ENCODE results near the gene IPO7. TPM values are rescaled to one million over a fixed set of nuclear protein-coding genes. Genes with fewer than 3 reads are reported as not detected.

IPO7 gene
- 109 and 112 TPM in 2 replicates for total RNA-seq

GRCh38 chr11:9384535-9385326 lies at the start of gene IPO7:
IPO7 (plus strand) TSS chr11:9384652; CDS start chr11:9384764, 112 bp downstream.
- intact Hi-C loops (cut with micrococcal nuclease): loop anchor here (1.0 to 10.0 kb wide), 13 partner anchors 20 to 1397 kb away; partner anchors contain the start of genes AKIP1, DENND5A, EIF3F and RPL27A

DNA sequence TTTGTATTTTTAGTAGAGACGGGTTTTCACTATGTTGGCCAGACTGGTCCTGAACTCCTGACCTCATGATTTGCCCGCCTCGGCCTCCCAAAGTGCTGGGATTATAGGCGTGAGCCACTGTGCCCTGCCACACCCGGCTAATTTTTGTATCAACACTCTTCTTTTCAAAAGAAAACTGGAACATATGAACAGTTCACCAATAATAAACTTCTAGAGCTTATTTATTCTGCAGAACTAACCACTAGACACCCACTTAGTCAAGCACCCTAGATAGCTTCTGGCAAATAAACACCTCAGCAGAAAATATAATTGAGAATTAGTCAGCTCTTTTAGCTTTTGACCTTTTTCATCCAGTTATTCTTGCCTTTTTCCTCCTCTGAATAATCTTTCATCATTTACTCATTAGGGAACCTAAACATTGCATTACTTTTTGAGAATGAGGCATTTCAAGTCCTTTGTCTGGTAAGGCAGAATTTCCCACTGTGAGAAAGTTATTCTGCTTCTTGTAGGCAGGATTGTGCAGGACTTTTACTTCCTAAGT lies 42.7 kb upstream of the IPO7 start:
- intact Hi-C loops (cut with micrococcal nuclease): no loop called here

GRCh38 chr11:9344061-9344680 lies 40.3 kb upstream of the IPO7 start:
- intact Hi-C loops (cut with micrococcal nuclease): no loop called here

DNA sequence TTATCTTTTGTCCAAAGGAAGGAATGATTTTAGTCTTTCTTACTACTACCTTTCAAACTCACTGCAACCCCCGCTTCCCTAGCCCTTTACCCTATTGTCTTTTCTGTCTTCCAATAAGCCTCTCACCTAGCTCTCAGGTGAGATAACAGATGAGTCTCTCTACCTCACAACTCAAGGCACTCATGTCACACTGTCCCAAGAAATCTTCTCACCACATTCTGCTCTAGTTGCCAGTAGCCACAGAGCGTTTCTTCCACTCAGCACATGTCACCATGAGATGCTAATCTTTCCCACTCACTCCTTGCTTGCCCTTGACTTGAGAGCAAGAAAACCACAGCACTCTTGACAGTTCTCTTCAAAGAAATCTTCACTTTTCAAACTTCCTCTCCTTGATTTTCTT lies 37.4 kb upstream of the IPO7 start:
- intact Hi-C loops (cut with micrococcal nuclease): loop anchor here (5.0 kb wide), 1 partner anchor 35 kb away; the partner anchor contains the start of gene IPO7

- intact Hi-C loops (cut with micrococcal nuclease): loop anchor here (5.0 kb wide), 1 partner anchor 35 kb away; the partner anchor contains the start of gene IPO7
These were observed 36.7 kb upstream of the IPO7 start for GRCh38 chr11:9347779-9348178.

GRCh38 chr11:9351321-9351881 lies 33.1 kb upstream of the IPO7 start:
- intact Hi-C loops (cut with micrococcal nuclease): no loop called here

GRCh38 chr11:9357041-9357440 lies 27.4 kb upstream of the IPO7 start:
- intact Hi-C loops (cut with micrococcal nuclease): no loop called here

DNA sequence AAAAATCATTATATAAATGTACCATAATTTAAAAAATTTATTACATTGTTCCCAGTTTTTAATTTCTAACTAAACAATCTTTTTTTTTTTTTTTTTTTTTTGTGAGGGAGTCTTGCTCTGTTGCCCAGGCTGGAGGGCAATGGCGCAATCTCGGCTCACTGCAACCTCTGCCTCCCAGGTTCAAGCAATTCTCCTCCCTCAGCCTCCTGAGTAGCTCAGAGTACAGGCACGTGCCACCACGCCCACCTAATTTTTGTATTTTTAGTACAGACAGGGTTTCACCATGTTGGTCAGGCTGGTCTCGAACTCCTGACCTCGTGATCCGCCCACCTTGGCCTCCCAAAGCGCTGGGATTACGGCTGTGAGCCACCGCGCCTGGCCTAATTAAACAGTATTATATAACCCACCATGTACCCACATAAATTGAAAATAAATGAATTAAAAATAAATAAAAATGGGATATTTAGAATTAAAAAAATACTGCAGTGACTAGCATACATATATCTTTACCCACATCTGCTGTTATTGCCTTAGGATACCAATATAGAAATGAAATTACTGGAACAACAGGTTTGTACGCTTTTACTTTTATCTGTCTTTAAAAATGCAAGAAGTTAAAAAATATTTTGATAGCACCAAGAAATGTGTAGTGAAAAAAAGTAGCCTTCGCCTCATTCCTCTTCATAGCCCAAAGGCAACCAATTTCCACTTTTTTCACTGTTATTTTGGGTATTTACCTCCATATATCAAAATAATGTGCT lies 23.4 kb upstream of the IPO7 start:
- intact Hi-C loops (cut with micrococcal nuclease): loop anchor here (5.0 kb wide), 1 partner anchor 611 kb away; no protein-coding TSS in a partner anchor

- intact Hi-C loops (cut with micrococcal nuclease): loop anchor here (5.0 kb wide), 1 partner anchor 610 kb away; no protein-coding TSS in a partner anchor
These were observed 22.0 kb upstream of the IPO7 start for GRCh38 chr11:9362393-9362863.

DNA sequence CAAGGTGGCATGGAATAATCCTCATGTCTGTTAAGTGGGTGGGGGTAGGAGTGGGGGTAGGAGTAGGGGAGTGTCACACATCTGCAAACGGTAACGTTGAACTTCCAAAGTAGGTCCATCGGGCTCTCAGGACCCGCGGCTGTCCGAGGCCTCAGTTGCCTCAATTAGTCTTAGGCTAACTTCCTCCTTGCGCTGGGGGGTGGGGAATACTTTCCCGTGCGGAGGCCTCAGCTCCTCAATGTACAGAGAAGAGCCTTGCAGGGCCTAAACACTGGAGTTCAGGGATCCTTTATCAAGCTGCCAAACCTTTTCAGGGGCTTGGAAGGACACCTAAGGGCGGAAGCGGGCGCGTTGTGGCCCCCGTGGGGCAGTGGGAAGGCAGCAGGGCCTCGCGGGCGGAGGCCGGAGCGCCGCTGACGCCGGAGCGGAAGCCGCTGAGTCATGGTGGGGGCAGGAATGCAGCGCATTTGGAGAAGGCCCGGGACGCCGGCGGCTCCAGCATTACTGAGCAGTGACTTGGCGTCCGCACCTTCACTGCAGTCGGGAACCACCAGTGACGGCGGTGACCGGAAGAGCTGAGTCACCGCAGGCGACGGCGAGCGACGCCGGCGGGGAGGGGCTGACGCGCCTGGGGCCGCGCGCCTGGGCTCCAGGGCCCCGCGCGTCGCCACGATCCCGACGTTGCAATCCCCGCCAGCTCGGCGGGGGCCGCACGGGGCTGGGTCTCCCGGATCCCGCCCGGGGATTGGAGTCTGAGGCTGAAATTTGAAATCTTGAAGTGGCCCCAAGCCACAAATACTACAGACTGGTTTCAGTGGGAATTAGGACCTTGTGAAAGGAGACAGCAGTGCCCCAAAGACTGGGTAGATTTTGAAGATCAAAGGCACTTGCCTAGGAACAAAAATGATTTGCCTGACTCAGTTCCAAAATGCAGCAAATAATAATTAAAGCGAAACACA lies 20.2 kb upstream of the IPO7 start:
- intact Hi-C loops (cut with micrococcal nuclease): loop anchor here (1.0 to 5.0 kb wide), 5 partner anchors 20 to 608 kb away; partner anchors contain the start of genes IPO7 and TMEM41B

DNA sequence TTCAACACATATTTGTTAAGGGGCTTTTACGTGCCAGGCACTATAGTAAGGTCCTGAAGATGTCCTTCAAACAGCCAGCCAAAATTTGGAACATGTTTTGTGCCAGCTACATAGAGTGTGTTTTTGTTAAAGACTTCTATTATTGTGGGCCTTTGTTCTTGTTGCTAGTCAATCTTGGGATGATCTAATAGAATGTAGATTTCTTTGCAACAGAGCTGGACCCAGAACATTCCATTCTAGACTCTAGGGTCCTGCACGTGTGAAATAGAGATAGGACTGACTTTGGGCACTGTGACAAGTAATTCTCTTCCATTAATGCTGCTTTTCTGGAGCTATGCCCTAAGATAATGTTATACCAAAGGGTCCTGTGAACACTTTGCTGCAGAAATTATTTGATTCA lies 16.9 kb upstream of the IPO7 start:
- intact Hi-C loops (cut with micrococcal nuclease): no loop called here

DNA sequence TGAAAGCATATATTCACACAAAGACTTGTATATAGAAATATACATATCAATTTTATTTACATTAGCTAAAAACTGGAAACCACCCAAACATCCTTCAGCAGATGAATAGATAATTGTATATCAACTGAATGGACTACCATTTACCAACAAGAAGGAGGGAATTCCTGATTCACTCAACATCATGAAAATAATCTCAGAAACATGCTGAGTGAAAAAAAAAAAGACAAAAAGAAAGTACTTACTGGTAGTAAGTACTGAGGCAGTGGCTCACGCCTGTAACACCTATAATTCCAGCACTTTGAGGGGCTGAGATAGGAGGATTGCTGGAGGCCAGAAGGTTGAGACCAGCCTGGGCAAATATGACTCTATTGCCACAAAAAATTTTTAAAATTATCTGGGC lies 7.4 kb upstream of the IPO7 start:
- intact Hi-C loops (cut with micrococcal nuclease): no loop called here

- intact Hi-C loops (cut with micrococcal nuclease): no loop called here
These were observed 5.4 kb upstream of the IPO7 start for GRCh38 chr11:9379041-9379440.

DNA sequence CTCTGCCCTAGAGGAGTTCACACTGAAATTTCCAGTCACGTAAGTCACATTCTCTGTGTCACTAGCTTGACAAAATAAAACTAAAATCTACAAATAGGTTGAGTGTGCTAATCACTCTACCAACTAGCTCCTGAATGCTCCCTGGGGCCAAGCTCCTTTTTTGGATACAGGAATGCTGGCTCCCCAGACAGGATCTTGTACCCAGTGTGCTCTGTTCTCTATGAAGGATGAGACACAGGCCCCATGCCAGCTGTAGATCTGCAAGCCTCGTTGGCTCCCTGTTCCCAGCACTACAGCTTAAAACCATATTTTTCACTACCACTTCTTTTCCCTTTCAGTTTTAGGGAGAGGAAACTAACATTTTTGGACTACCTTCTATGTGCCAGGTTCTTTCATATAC lies 3.7 kb upstream of the IPO7 start:
- intact Hi-C loops (cut with micrococcal nuclease): loop anchor here (5.0 to 10.0 kb wide), 2 partner anchors 33 to 466 kb away; partner anchors contain the start of gene AKIP1

DNA sequence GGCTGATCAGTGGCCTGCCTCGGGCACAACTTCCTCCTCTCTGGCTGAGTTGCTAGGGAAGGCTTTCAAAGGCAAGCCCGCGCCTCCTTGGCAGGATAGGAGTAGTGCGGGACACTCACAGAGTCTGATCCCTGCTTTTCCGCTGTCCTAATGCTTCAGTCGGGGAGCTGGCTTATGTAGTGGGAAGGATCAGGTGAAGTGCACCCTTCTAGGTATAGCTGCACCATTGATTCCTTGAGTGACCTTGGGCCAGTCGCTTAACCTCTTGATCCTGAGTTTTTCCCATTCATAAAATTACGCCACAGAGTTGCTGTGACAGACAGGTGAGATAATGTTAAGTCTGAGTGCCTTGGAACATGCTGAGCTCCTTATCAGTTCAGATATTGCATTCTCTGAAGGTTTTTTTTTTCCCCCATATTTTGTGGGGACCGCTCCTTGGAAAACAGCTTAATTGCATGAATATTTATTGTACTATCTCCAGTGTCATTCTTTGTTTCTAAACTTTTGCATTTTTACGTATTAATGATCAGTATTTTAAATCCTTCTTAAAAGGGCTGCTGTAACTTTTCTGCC lies 961 bp downstream of the IPO7 start:
- intact Hi-C loops (cut with micrococcal nuclease): loop anchor here (2.0 to 10.0 kb wide), 2 partner anchors 189 to 471 kb away; partner anchors contain the start of gene AKIP1

DNA sequence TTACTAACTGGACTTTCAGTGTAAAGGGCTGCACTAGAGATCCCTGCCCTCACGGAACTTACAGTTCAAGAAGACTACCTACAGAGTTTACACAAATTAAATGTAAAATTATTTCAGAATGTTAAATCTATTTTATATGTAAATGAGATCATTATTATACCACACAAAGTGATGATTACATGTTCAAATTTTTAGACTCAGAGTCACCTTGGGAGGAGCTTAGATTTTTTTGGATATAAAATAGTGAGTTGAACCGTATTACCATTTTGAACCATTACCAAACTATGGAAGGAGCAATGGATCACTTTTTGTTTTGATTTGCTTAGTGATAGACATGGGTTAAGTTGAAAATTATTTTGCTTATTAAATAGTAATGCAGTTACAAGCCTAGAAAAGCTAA lies 1.6 kb downstream of the IPO7 start:
- intact Hi-C loops (cut with micrococcal nuclease): loop anchor here (10.0 kb wide), 1 partner anchor 471 kb away; the partner anchor contains the start of gene AKIP1

DNA sequence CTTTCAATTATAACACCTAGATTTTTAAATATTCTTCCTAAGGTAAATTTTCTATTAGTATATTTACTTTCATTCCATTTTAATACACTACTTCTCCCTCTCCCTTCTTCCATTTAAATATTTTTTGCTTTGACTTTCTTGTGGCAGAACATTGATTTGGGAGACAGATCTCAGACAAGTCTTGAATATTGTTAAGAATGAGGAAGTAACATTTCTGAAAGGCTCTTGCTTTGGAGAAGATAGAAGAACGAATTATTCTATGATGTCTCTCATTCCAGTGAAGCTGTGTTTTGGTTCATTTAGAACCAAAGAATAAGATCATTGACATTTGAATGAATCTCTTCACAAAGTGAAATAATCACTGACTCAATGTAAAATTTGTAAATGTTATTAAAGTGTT lies 2.4 kb downstream of the IPO7 start:
- intact Hi-C loops (cut with micrococcal nuclease): loop anchor here (10.0 kb wide), 1 partner anchor 472 kb away; the partner anchor contains the start of gene AKIP1

GRCh38 chr11:9396310-9396709 lies 11.9 kb downstream of the IPO7 start:
- intact Hi-C loops (cut with micrococcal nuclease): no loop called here

- intact Hi-C loops (cut with micrococcal nuclease): no loop called here
These were observed 12.3 kb downstream of the IPO7 start for GRCh38 chr11:9396752-9397151.

Measured in T-helper 1 cell treated with Interleukin-12 subunit alpha and Interleukin-12 subunit beta and Interleukin-4 antibody, amounts not matched to agents 30 ng/mL and 1 ng/mL, for 36 hours (primary cell).